Keratinocyte (primary cell): ENCODE results near the gene DUSP16. TPM values are rescaled to one million over a fixed set of nuclear protein-coding genes. Genes with fewer than 3 reads are reported as not detected.

Experiments used
- DNase-seq: peaks from one replicate; pipeline ENCODE4 v3.0.0-alpha.2; 2011; ENCODE audit warnings: low read depth, missing footprints, low spot score
- FAIRE-seq: peaks from 2 replicates; lab custom pipeline; 2011; peaks lifted over from hg19 to GRCh38; lab: Jason Lieb, UNC
- H2AFZ ChIP-seq: 2 replicates; pipeline ENCODE4 v1.6.0; 2012; ENCODE audit warnings: low read length, control low read depth, inconsistent platforms; ENCODE audit not compliant: control insufficient read depth
- H3K27ac ChIP-seq: 2 replicates; pipeline ENCODE4 v1.5.1; 2011; ENCODE audit warnings: low read length; ENCODE audit not compliant: control insufficient read depth, insufficient read depth
- H3K27me3 ChIP-seq: 3 replicates; pipeline ENCODE4 v1.6.0; 2011; ENCODE audit warnings: low read length; ENCODE audit not compliant: control insufficient read depth, insufficient read depth; ENCODE audit errors: extremely low read depth
- H3K36me3 ChIP-seq, 2 experiments: 2 replicates in 1 of 2; 3 replicates in 1 of 2; pipeline ENCODE4 v1.5.1; 2011; ENCODE audit warnings: low read length in 2 of 2, mild to moderate bottlenecking in 1 of 2; ENCODE audit not compliant: control insufficient read depth in 2 of 2, insufficient read depth in 2 of 2; ENCODE audit errors: extremely low read depth in 1 of 2
- H3K4me1 ChIP-seq: 3 replicates; pipeline ENCODE4 v1.5.1; 2011; ENCODE audit warnings: low read length; ENCODE audit not compliant: control insufficient read depth, insufficient read depth; ENCODE audit errors: extremely low read depth
- H3K4me2 ChIP-seq: 3 replicates; pipeline ENCODE4 v1.6.0; 2011; ENCODE audit warnings: low read depth, low read length; ENCODE audit not compliant: control insufficient read depth, insufficient read depth; ENCODE audit errors: extremely low read depth
- H3K4me3 ChIP-seq, 3 experiments: fragments of 200-600 bp in 1 of 3; sonication (generic) in 1 of 3; 2 replicates in 2 of 3; 3 replicates in 1 of 3; pipeline ENCODE4 v1.5.1; 2011 to 2016; ENCODE audit warnings: low read length in 3 of 3, mild to moderate bottlenecking in 3 of 3, control low read depth in 2 of 3, inconsistent platforms in 1 of 3, low read depth in 1 of 3, mixed read lengths in 1 of 3, mixed run types in 1 of 3, moderate library complexity in 1 of 3; ENCODE audit not compliant: control insufficient read depth in 2 of 3, insufficient read depth in 2 of 3; ENCODE audit errors: extremely low read depth in 1 of 3
- H3K79me2 ChIP-seq: 2 replicates; pipeline ENCODE4 v1.6.0; 2012; ENCODE audit warnings: low read length; ENCODE audit not compliant: control insufficient read depth, insufficient read depth
- H3K9ac ChIP-seq: 3 replicates; pipeline ENCODE4 v1.6.0; 2011; ENCODE audit warnings: low read length; ENCODE audit not compliant: control insufficient read depth, insufficient read depth; ENCODE audit errors: extremely low read depth
- H3K9me1 ChIP-seq: 3 replicates; pipeline ENCODE4 v1.6.0; 2011; ENCODE audit warnings: low read length; ENCODE audit not compliant: control insufficient read depth, insufficient read depth; ENCODE audit errors: extremely low read depth
- H3K9me3 ChIP-seq: 2 replicates; pipeline ENCODE4 v1.5.1; 2012; ENCODE audit warnings: low read depth, low read length; ENCODE audit not compliant: control insufficient read depth
- H4K20me1 ChIP-seq: 3 replicates; pipeline ENCODE4 v1.6.0; 2011; ENCODE audit warnings: low read length; ENCODE audit not compliant: control insufficient read depth, insufficient read depth; ENCODE audit errors: extremely low read depth
- EZH2 ChIP-seq: IDR thresholded peaks from one replicate; pipeline ENCODE4 v1.6.1; 2012; ENCODE audit warnings: inconsistent platforms, mild to moderate bottlenecking, low read length, moderate library complexity
- dilution Hi-C: fragments of 300-500 bp; cut with MboI; formaldehyde crosslinking; loops from one replicate; pipeline ENCODE4 v1.7.0; 2020; ENCODE audit warnings: low sequenced_read_pairs; ENCODE audit not compliant: extremely low pct_ligation_motif_present
- polyA plus RNA-seq, 5 experiments: library from polyadenylated mRNA; depleted of rRNA in 3 of 5; stranded (reverse) in 3 of 5; stranded (forward) in 1 of 5; unstranded in 1 of 5; fragments of >200 nt; gene quantifications; 1 replicate in 1 of 5; 2 replicates in 3 of 5; 3 replicates in 1 of 5; pipeline versions ENCODE4 v1.2.1 to v1.2.3, GENCODE V29; 2011 to 2012; ENCODE audit warnings: missing spikeins in 2 of 5, low read depth in 1 of 5, low replicate concordance in 1 of 5
- TF ChIP-seq, protein P1 (sequence below), 3 experiments: IDR thresholded peaks in 1 of 3; conservative IDR thresholded peaks in 1 of 3; optimal IDR thresholded peaks in 1 of 3; 2 replicates in 2 of 3; 3 replicates in 1 of 3; pipeline versions ENCODE3 to v1.5.1; 2011; ENCODE audit warnings: low read length in 3 of 3, mild to moderate bottlenecking in 3 of 3, moderate library complexity in 2 of 3, control low read depth in 1 of 3, inconsistent platforms in 1 of 3; ENCODE audit not compliant: insufficient read depth in 2 of 3; ENCODE audit errors: extremely low read depth in 1 of 3

The DUSP16 gene
- polyA plus RNA-seq, 1 donor (not counting 4 experiments of a cell fraction or from before 2014, with no cell fraction given) = 9.3 TPM

GRCh38 chr12:12551115-12551514 lies 11.5 kb downstream of the DUSP16 start:
- H3K36me3 ChIP-seq = no peaks in the 10 kb centered on the region
- H3K27me3 ChIP-seq = no peaks in the 10 kb centered on the region
- FAIRE-seq = no peak
- H3K9me3 ChIP-seq = no peaks in the 10 kb centered on the region
- H3K9me1 ChIP-seq = no peaks in the 10 kb centered on the region
- no peak overlapping the region for H3K27ac ChIP-seq
- H3K4me2 ChIP-seq = no peak overlapping the region
- no peaks in the 10 kb centered on the region for H3K4me1 ChIP-seq
- no peak overlapping the region for H2AFZ ChIP-seq
- H4K20me1 ChIP-seq = no peaks in the 10 kb centered on the region
- dilution Hi-C loops = no loop called here
- DNase-seq = no peak
- TF ChIP-seq, protein P1, sequence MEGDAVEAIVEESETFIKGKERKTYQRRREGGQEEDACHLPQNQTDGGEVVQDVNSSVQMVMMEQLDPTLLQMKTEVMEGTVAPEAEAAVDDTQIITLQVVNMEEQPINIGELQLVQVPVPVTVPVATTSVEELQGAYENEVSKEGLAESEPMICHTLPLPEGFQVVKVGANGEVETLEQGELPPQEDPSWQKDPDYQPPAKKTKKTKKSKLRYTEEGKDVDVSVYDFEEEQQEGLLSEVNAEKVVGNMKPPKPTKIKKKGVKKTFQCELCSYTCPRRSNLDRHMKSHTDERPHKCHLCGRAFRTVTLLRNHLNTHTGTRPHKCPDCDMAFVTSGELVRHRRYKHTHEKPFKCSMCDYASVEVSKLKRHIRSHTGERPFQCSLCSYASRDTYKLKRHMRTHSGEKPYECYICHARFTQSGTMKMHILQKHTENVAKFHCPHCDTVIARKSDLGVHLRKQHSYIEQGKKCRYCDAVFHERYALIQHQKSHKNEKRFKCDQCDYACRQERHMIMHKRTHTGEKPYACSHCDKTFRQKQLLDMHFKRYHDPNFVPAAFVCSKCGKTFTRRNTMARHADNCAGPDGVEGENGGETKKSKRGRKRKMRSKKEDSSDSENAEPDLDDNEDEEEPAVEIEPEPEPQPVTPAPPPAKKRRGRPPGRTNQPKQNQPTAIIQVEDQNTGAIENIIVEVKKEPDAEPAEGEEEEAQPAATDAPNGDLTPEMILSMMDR (optimal IDR thresholded peaks at IDR 0.05 in 1 of 3, IDR thresholded peaks at IDR 0.05 in 1 of 3, conservative IDR thresholded peaks at IDR 0.05 in 1 of 3; ENCODE audit: extremely low read depth in 1 of 3, insufficient read depth in 2 of 3, low read length in 3 of 3) = no peak
- no peak for TF ChIP-seq EZH2
- no peak overlapping the region for H3K4me3 ChIP-seq
- H3K79me2 ChIP-seq = peaks cover 6% of the 10 kb centered on the region
- no peak overlapping the region for H3K9ac ChIP-seq

DNA sequence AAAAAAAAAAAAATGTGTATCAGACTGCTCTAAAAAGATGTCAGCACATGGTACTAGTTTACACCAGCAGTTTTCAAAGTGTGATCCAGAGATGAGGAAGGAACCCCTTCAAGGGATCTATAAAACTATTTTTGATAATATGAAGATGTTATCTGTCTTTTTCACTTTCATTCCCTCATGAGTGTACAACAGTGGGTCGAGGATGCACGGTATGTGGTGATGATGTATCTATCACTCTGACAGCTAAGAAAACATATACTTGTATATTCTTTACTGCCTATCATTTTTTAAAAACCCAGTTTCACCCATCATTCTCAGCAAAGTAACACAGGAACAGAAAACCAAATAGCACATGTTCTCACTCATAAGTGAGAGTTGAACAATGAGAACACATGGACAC lies 12.4 kb downstream of the DUSP16 start:
- FAIRE-seq (no peak), DNase-seq (no peak)
- Histone ChIP-seq H3K79me2 (peaks cover 5% of the 10 kb centered on the region), H3K27ac (no peak overlapping the region), H3K9me1 (no peaks in the 10 kb centered on the region), H3K4me3 (no peak overlapping the region), H3K4me2 (no peak overlapping the region), H3K27me3 (no peaks in the 10 kb centered on the region), H3K9me3 (no peaks in the 10 kb centered on the region), H2AFZ (no peak overlapping the region), H3K9ac (no peak overlapping the region), H3K36me3 (no peaks in the 10 kb centered on the region), H3K4me1 (no peaks in the 10 kb centered on the region), H4K20me1 (no peaks in the 10 kb centered on the region)
- dilution Hi-C loops = no loop called here
- no peak for TF ChIP-seq EZH2
- TF ChIP-seq, protein P1 (optimal IDR thresholded peaks at IDR 0.05 in 1 of 3, IDR thresholded peaks at IDR 0.05 in 1 of 3, conservative IDR thresholded peaks at IDR 0.05 in 1 of 3; ENCODE audit: extremely low read depth in 1 of 3, insufficient read depth in 2 of 3, low read length in 3 of 3) = no peak
